T-helper 17 cell (primary cell): ENCODE data around the gene KY. TPM values are rescaled to one million over a fixed set of nuclear protein-coding genes. Genes with fewer than 3 reads are reported as not detected.
"Not testable (repeated sequence)": the region's sequence is repeated elsewhere in the genome, so short reads cannot be mapped to it uniquely, and the experiment has no call there.

Experiments
- ATAC-seq: fragments of 150-1000 bp; cut with Tn5 transposase; 2 replicates; pipeline ENCODE4 v1.10.0; 2021; ENCODE audit warnings: mild to moderate bottlenecking, moderate library complexity
- DNase-seq, 3 donors: peaks; one replicate each; pipeline versions ENCODE4 v3.0.0 to v3.0.0-alpha.2; 2020 to 2021
- H3K9me3 ChIP-seq: one replicate; pipeline ENCODE4 v1.7.0; 2013; ENCODE audit warnings: low read length, mild to moderate bottlenecking; ENCODE audit not compliant: control insufficient read depth, poor library complexity, severe bottlenecking
- H3K27ac Mint-ChIP-seq: one replicate; pipeline ENCODE4 v1.8.0; 2022; ENCODE audit warnings: mild to moderate bottlenecking, moderate library complexity, mixed read lengths
- H3K27me3 Mint-ChIP-seq: one replicate; pipeline ENCODE4 v1.8.0; 2022; ENCODE audit warnings: mixed read lengths
- H3K36me3 Mint-ChIP-seq: one replicate; pipeline ENCODE4 v1.8.0; 2022; ENCODE audit warnings: low read depth, mixed read lengths
- H3K4me1 Mint-ChIP-seq: one replicate; pipeline ENCODE4 v1.8.0; 2022; ENCODE audit warnings: mild to moderate bottlenecking, mixed read lengths
- H3K4me3 Mint-ChIP-seq: one replicate; pipeline ENCODE4 v1.8.0; 2022; ENCODE audit warnings: mild to moderate bottlenecking, moderate library complexity, mixed read lengths
- total RNA-seq, 4 donors: library from RNA in 2 of 4; stranded (reverse) in 2 of 4; gene quantifications; one replicate each; pipeline ENCODE4 v1.2.3 and lab custom pipeline; 2022 to 2026

KY gene
- total RNA-seq, 2 donors from 2014 or later: not detected

- ATAC-seq (no peak), DNase-seq (no peak)
- peaks cover 2% of the 10 kb centered on the region for H3K36me3 Mint-ChIP-seq
- H3K27ac Mint-ChIP-seq: no peak overlapping the region
- no peak overlapping the region for H3K4me3 Mint-ChIP-seq
- no peaks in the 10 kb centered on the region for H3K9me3 ChIP-seq
- peaks cover 6% of the 10 kb centered on the region for H3K4me1 Mint-ChIP-seq
- peaks cover 55% of the 10 kb centered on the region for H3K27me3 Mint-ChIP-seq
Observed at GRCh38 chr3:134606033-134607025, 44.5 kb downstream of the KY start.

- no peak for ATAC-seq
- Mint-ChIP-seq H3K36me3 (peaks cover 2% of the 10 kb centered on the region), H3K27me3 (peaks cover 54% of the 10 kb centered on the region), H3K4me3 (no peak overlapping the region), H3K27ac (no peak overlapping the region), H3K4me1 (peaks cover 11% of the 10 kb centered on the region)
- H3K9me3 ChIP-seq: no peaks in the 10 kb centered on the region
- no peak for DNase-seq
Observed at GRCh38 chr3:134605556-134605955, 45.3 kb downstream of the KY start.

- no peak for ATAC-seq
- H3K4me1 Mint-ChIP-seq: peaks cover 11% of the 10 kb centered on the region
- DNase-seq: no peak
- no peak overlapping the region for H3K4me3 Mint-ChIP-seq
- no peak overlapping the region for H3K27ac Mint-ChIP-seq
- H3K36me3 Mint-ChIP-seq: no peaks in the 10 kb centered on the region
- H3K27me3 Mint-ChIP-seq: peaks cover 43% of the 10 kb centered on the region
- H3K9me3 ChIP-seq: no peaks in the 10 kb centered on the region
Observed at GRCh38 chr3:134603956-134604355, 46.9 kb downstream of the KY start.

- DNase-seq: no peak
- Mint-ChIP-seq H3K4me1 (peaks cover 11% of the 10 kb centered on the region), H3K27ac (no peak overlapping the region), H3K27me3 (peaks cover 41% of the 10 kb centered on the region), H3K36me3 (no peaks in the 10 kb centered on the region), H3K4me3 (no peak overlapping the region)
- no peak for ATAC-seq
- no peaks in the 10 kb centered on the region for H3K9me3 ChIP-seq
Observed at GRCh38 chr3:134603480-134603879, 47.3 kb downstream of the KY start.

GRCh38 chr3:134602440-134602814 is 48.4 kb downstream of the KY start:
- H3K9me3 ChIP-seq: no peaks in the 10 kb centered on the region
- Mint-ChIP-seq H3K27ac (no peak overlapping the region), H3K27me3 (peaks cover 42% of the 10 kb centered on the region), H3K36me3 (no peaks in the 10 kb centered on the region), H3K4me3 (no peak overlapping the region), H3K4me1 (peaks cover 11% of the 10 kb centered on the region)
- DNase-seq: no peak
- no peak for ATAC-seq

- Mint-ChIP-seq H3K4me3 (no peak overlapping the region), H3K4me1 (peaks cover 10% of the 10 kb centered on the region), H3K36me3 (no peaks in the 10 kb centered on the region), H3K27me3 (peaks cover 39% of the 10 kb centered on the region), H3K27ac (no peak overlapping the region)
- DNase-seq (no peak), ATAC-seq (no peak)
- H3K9me3 ChIP-seq: no peaks in the 10 kb centered on the region
Observed at GRCh38 chr3:134601539-134602439, 49.0 kb downstream of the KY start.

- peak overlapping the region; percentile 2 for H3K27ac Mint-ChIP-seq
- peaks cover 7% of the 10 kb centered on the region for H3K4me1 Mint-ChIP-seq
- H3K4me3 Mint-ChIP-seq: peak overlapping the region; percentile 47
- DNase-seq (peak in 2 of 3 donors; percentile 34 to 47), ATAC-seq (peak; percentile 84)
- peaks cover 37% of the 10 kb centered on the region for H3K27me3 Mint-ChIP-seq
- no peaks in the 10 kb centered on the region for H3K36me3 Mint-ChIP-seq
- no peaks in the 10 kb centered on the region for H3K9me3 ChIP-seq
Observed at GRCh38 chr3:134600685-134601463, 49.9 kb downstream of the KY start.

GRCh38 chr3:134600206-134600605 is 50.6 kb downstream of the KY start:
- Mint-ChIP-seq H3K27ac (no peak overlapping the region), H3K4me1 (peaks cover 7% of the 10 kb centered on the region), H3K36me3 (no peaks in the 10 kb centered on the region), H3K27me3 (peaks cover 35% of the 10 kb centered on the region), H3K4me3 (no peak overlapping the region)
- ATAC-seq (no peak), DNase-seq (no peak)
- H3K9me3 ChIP-seq: no peaks in the 10 kb centered on the region

GRCh38 chr3:134598763-134599545 is 51.9 kb downstream of the KY start:
- H3K9me3 ChIP-seq: no peaks in the 10 kb centered on the region
- Mint-ChIP-seq H3K27ac (no peak overlapping the region), H3K36me3 (no peaks in the 10 kb centered on the region), H3K4me3 (no peak overlapping the region), H3K27me3 (peaks cover 33% of the 10 kb centered on the region), H3K4me1 (peaks cover 7% of the 10 kb centered on the region)
- no peak for ATAC-seq
- no peak for DNase-seq

GRCh38 chr3:134597390-134597970 is 53.3 kb downstream of the KY start:
- DNase-seq (no peak), ATAC-seq (no peak)
- H3K36me3 Mint-ChIP-seq: no peaks in the 10 kb centered on the region
- no peak overlapping the region for H3K4me3 Mint-ChIP-seq
- no peak overlapping the region for H3K27ac Mint-ChIP-seq
- peaks cover 33% of the 10 kb centered on the region for H3K27me3 Mint-ChIP-seq
- H3K4me1 Mint-ChIP-seq: peaks cover 7% of the 10 kb centered on the region
- H3K9me3 ChIP-seq: no peaks in the 10 kb centered on the region

GRCh38 chr3:134594986-134595385 is 55.8 kb downstream of the KY start:
- not testable (repeated sequence) for H3K27ac Mint-ChIP-seq, H3K4me3 Mint-ChIP-seq, ATAC-seq, DNase-seq, H3K36me3 Mint-ChIP-seq, H3K9me3 ChIP-seq, H3K4me1 Mint-ChIP-seq
- H3K27me3 Mint-ChIP-seq: peaks cover 22% of the 10 kb centered on the region

- peaks cover 2% of the 10 kb centered on the region for H3K4me1 Mint-ChIP-seq
- H3K9me3 ChIP-seq: no peaks in the 10 kb centered on the region
- H3K27ac Mint-ChIP-seq: no peak overlapping the region
- no peaks in the 10 kb centered on the region for H3K36me3 Mint-ChIP-seq
- no peak overlapping the region for H3K4me3 Mint-ChIP-seq
- H3K27me3 Mint-ChIP-seq: peaks cover 22% of the 10 kb centered on the region
- ATAC-seq (no peak), DNase-seq (no peak)
Observed at GRCh38 chr3:134594331-134594741, 56.5 kb downstream of the KY start.
